Mesenchymal stem cell (in vitro differentiated cells and primary cell): ENCODE measurements around the gene AGPS.
"Not testable (repeated sequence)": the region's sequence is repeated elsewhere in the genome, so short reads cannot be mapped to it uniquely, and the experiment has no call there.

Experiments used
- DNase-seq: peaks from one replicate; pipeline ENCODE4 v3.0.0-alpha.2; 2013
- H2AFZ ChIP-seq: one replicate; pipeline ENCODE4 v1.6.1; 2013; ENCODE audit warnings: low read depth, mild to moderate bottlenecking, control low read depth, inconsistent platforms, low read length, moderate library complexity
- H2AK5ac ChIP-seq: 2 replicates; pipeline ENCODE4 v1.6.1; 2013; ENCODE audit warnings: low read length, moderate library complexity, mild to moderate bottlenecking, inconsistent platforms; ENCODE audit not compliant: severe bottlenecking
- H2BK120ac ChIP-seq: one replicate; pipeline ENCODE4 v1.6.1; 2013; ENCODE audit warnings: low read depth, mild to moderate bottlenecking, inconsistent platforms, low read length, moderate library complexity
- H2BK12ac ChIP-seq, 2 experiments: one replicate each; pipeline ENCODE4 v1.6.1; 2013; ENCODE audit warnings: inconsistent platforms in 2 of 2, low read length in 2 of 2, mild to moderate bottlenecking in 2 of 2, moderate library complexity in 2 of 2, control low read depth in 1 of 2
- H2BK15ac ChIP-seq: one replicate; pipeline ENCODE4 v1.6.1; 2013; ENCODE audit warnings: mild to moderate bottlenecking, low read depth, inconsistent platforms; ENCODE audit not compliant: poor library complexity, severe bottlenecking
- H2BK5ac ChIP-seq: 2 replicates; pipeline ENCODE4 v1.6.1; 2013; ENCODE audit warnings: low read depth, mild to moderate bottlenecking, low read length, control low read depth, inconsistent platforms; ENCODE audit not compliant: poor library complexity, severe bottlenecking
- H3K14ac ChIP-seq, 2 experiments: one replicate each; pipeline ENCODE4 v1.6.1; 2013; ENCODE audit warnings: inconsistent platforms in 2 of 2, low read length in 2 of 2, control low read depth in 1 of 2, mild to moderate bottlenecking in 1 of 2, moderate library complexity in 1 of 2
- H3K18ac ChIP-seq, 2 experiments: one replicate each; pipeline ENCODE4 v1.6.1; 2013; ENCODE audit warnings: inconsistent platforms in 2 of 2, low read length in 2 of 2, control low read depth in 1 of 2, low read depth in 1 of 2, mild to moderate bottlenecking in 1 of 2
- H3K23ac ChIP-seq, 2 experiments: one replicate each; pipeline ENCODE4 v1.6.1; 2013; ENCODE audit warnings: inconsistent platforms in 2 of 2, low read length in 2 of 2, mild to moderate bottlenecking in 2 of 2, moderate library complexity in 2 of 2, control low read depth in 1 of 2
- H3K27ac ChIP-seq: 2 replicates; pipeline ENCODE4 v1.5.1; 2013; ENCODE audit warnings: mild to moderate bottlenecking, moderate library complexity, low read length, control low read depth, inconsistent platforms; ENCODE audit not compliant: poor library complexity, severe bottlenecking
- H3K27me3 ChIP-seq, 2 experiments: 2 replicates each; pipeline versions ENCODE4 v1.6.1 to v1.7.0; 2013; ENCODE audit warnings: low read length in 2 of 2, mild to moderate bottlenecking in 2 of 2, moderate library complexity in 2 of 2, control low read depth in 1 of 2, inconsistent platforms in 1 of 2; ENCODE audit not compliant: control insufficient read depth in 1 of 2, insufficient read depth in 1 of 2
- H3K36me3 ChIP-seq, 2 experiments: 2 replicates each; pipeline versions ENCODE4 v1.6.1 to v1.7.0; 2013; ENCODE audit warnings: low read length in 2 of 2, control low read depth in 1 of 2, inconsistent platforms in 1 of 2, low read depth in 1 of 2, mild to moderate bottlenecking in 1 of 2; ENCODE audit not compliant: insufficient read depth in 2 of 2, control insufficient read depth in 1 of 2
- H3K4ac ChIP-seq, 2 experiments: one replicate each; pipeline ENCODE4 v1.6.1; 2013; ENCODE audit warnings: inconsistent platforms in 2 of 2, low read length in 2 of 2, mild to moderate bottlenecking in 2 of 2, moderate library complexity in 2 of 2, control low read depth in 1 of 2, low read depth in 1 of 2
- H3K4me1 ChIP-seq: 2 replicates; pipeline ENCODE4 v1.6.1; 2013; ENCODE audit warnings: low read depth, low read length, control low read depth; ENCODE audit not compliant: control insufficient read depth, insufficient read depth
- H3K4me2 ChIP-seq: 2 replicates; pipeline ENCODE4 v1.6.1; 2013; ENCODE audit warnings: low read length, mild to moderate bottlenecking, inconsistent platforms; ENCODE audit not compliant: poor library complexity, severe bottlenecking
- H3K4me3 ChIP-seq, 2 experiments: 2 replicates each; pipeline versions ENCODE4 v1.5.1 to v1.7.0; 2013; ENCODE audit warnings: low read length in 2 of 2, mild to moderate bottlenecking in 2 of 2, control low read depth in 1 of 2, low read depth in 1 of 2; ENCODE audit not compliant: insufficient read depth in 1 of 2
- H3K79me1 ChIP-seq: replicated peaks from 2 replicates; pipeline ENCODE4 v1.6.1; 2013; ENCODE audit warnings: mild to moderate bottlenecking, control low read depth, low read length, inconsistent platforms; ENCODE audit not compliant: poor library complexity, severe bottlenecking
- H3K9ac ChIP-seq: 2 replicates; pipeline ENCODE4 v1.7.0; 2013; ENCODE audit warnings: mild to moderate bottlenecking, low read length, moderate library complexity
- H3K9me3 ChIP-seq: 2 replicates; pipeline ENCODE4 v1.7.0; 2013; ENCODE audit warnings: mild to moderate bottlenecking, low read length; ENCODE audit not compliant: control insufficient read depth
- H4K8ac ChIP-seq: one replicate; pipeline ENCODE4 v1.6.1; 2013; ENCODE audit warnings: inconsistent platforms, mild to moderate bottlenecking, low read length, moderate library complexity
- H4K91ac ChIP-seq: one replicate; pipeline ENCODE4 v1.6.1; 2013; ENCODE audit warnings: mild to moderate bottlenecking, low read length, inconsistent platforms
- WGBS: methylation state at CpG from one replicate; pipeline ENCODE4 v1.1.7; 2013; ENCODE audit warnings: mixed read lengths; 5-methylcytosine and 5-hydroxymethylcytosine counted together

Gene AGPS

DNA sequence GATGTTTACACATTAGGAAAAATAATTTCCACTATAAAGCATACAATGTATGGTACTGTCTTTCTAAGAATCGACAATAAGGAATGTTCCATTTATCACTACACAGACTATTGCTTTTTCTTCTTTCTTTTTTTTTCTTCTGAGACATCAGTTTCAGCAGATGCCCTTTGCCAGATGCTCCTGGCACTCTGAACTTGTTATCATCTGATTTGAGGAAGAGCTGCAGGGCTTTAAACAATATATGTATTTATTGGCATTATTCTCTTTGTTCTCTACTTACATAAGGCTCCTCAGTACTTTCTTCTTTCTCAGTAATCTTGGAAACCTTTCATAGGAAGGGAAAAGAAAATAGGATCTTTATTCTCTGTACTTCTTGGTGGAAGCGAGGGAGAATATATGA is 45.0 kb upstream of the AGPS start:
- Histone ChIP-seq H3K18ac (no peak overlapping the region), H3K9me3 (no peaks in the 10 kb centered on the region), H2BK120ac (no peak overlapping the region), H2BK12ac (no peak overlapping the region), H2BK15ac (no peak overlapping the region), H2BK5ac (no peak overlapping the region), H3K27me3 (no peaks in the 10 kb centered on the region), H3K79me1 (peaks cover 2% of the 10 kb centered on the region), H3K4me1 (peaks cover 6% of the 10 kb centered on the region), H3K4ac (no peak overlapping the region), H2AFZ (no peak overlapping the region), H4K8ac (no peak overlapping the region), H3K36me3 (no peaks in the 10 kb centered on the region), H4K91ac (no peak overlapping the region), H3K4me3 (no peak overlapping the region), H2AK5ac (no peak overlapping the region), H3K4me2 (no peak overlapping the region), H3K9ac (no peak overlapping the region), H3K14ac (no peak overlapping the region), H3K27ac (no peak overlapping the region), H3K23ac (no peak overlapping the region)
- DNase-seq = no peak
- 93% methylated on average over 1 of the region's 2 CpGs for WGBS

DNA sequence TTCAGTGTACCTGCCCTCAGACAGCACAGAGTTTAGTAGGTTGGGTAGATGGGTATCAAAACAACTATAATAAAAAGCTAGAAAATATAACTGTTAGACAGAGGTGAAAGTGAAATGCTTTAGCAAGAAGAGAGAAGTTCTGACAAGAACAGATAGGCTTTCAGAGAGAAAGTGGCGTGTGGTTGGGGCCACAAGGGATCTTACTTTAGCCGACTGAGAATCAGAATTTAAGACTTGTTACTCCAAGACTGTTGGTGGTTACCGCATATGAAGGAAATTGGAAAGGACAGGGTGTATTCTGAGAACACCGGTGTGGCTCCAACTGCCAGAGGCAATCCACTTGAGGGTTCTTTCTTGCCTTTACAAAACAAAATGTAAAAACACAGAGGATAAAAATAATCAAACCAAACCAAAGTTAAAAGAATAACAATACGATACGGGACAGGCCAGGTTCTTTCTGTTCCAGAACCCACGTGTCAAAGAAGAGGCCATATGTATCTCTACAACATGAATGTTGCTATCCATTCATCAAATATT is 44.4 kb upstream of the AGPS start:
- Histone ChIP-seq H2AK5ac (no peak overlapping the region), H3K79me1 (no peaks in the 10 kb centered on the region), H2BK15ac (no peak overlapping the region), H4K91ac (no peak overlapping the region), H2BK5ac (no peak overlapping the region), H3K14ac (no peak overlapping the region), H3K4me1 (peaks cover 6% of the 10 kb centered on the region), H3K4me2 (no peak overlapping the region), H3K36me3 (no peaks in the 10 kb centered on the region), H3K9ac (no peak overlapping the region), H3K18ac (no peak overlapping the region), H2BK120ac (no peak overlapping the region), H3K27ac (no peak overlapping the region), H3K4ac (no peak overlapping the region), H2BK12ac (no peak overlapping the region), H3K4me3 (no peak overlapping the region), H3K27me3 (no peaks in the 10 kb centered on the region), H2AFZ (no peak overlapping the region), H3K9me3 (no peaks in the 10 kb centered on the region), H3K23ac (no peak overlapping the region), H4K8ac (no peak overlapping the region)
- 97% methylated on average over 3 of the region's 7 CpGs for WGBS
- no peak for DNase-seq

DNA sequence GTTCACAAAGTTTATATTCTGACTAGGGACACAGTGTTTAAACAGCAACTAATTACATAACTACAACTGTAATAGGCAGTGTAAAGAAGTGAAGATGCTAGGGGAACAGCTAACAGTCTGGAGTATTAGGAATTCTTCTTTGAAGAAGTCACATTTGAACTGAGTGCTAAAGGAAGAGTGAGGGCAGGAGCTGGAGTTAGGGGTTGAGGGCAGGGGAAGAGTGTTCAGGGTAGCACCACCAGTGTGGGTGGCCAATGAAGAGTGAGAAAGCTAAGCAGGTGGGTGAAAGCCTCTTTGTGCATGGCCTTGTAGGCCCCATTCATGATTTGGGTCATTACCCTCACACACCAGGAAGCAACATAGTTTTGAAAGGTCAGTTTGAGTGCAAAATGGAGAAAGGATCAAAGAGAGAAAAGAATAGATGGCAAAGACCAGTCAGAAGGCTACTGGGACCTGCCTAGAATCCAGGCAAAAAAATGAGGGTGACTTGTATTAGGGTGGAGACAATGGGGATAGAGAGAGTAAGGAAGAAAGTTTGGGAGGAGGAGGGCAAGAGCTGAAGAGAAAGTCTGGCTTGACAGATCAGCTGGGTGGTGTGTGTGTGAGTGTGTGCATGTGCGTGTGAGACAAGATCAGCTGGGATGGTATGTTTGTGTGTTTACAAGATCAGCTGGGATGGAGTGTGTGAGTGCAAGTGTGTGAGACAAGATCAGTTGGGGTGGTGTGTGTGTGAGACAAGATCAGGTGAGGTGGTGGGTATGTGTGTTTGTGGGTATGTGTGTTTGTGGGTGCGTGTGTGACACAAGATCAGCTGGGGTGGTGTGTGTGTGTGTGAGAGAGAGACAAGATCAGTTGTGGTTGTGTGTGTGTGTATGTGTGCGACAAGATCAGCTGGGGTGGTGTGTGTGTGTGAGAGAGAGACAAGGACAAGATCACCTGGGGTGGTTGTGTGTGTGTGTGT is 43.6 kb upstream of the AGPS start:
- Histone ChIP-seq H3K9me3 (no peaks in the 10 kb centered on the region), H3K27ac (no peak overlapping the region), H2BK15ac (no peak overlapping the region), H3K36me3 (no peaks in the 10 kb centered on the region), H3K79me1 (no peaks in the 10 kb centered on the region), H4K8ac (no peak overlapping the region), H3K23ac (no peak overlapping the region), H3K4me1 (peaks cover 6% of the 10 kb centered on the region), H3K4me2 (no peak overlapping the region), H2BK120ac (no peak overlapping the region), H2AK5ac (no peak overlapping the region), H2AFZ (no peak overlapping the region), H3K14ac (peak overlapping the region in 1 of 2 experiments; percentile 13), H2BK12ac (peak overlapping the region in 1 of 2 experiments; percentile 18), H3K4me3 (no peak overlapping the region), H4K91ac (peak overlapping the region; percentile 64), H2BK5ac (no peak overlapping the region), H3K27me3 (no peaks in the 10 kb centered on the region), H3K18ac (peak overlapping the region in 1 of 2 experiments; percentile 38), H3K4ac (no peak overlapping the region), H3K9ac (no peak overlapping the region)
- WGBS = 99% methylated on average over 3 of the region's 3 CpGs
- no peak for DNase-seq

DNA sequence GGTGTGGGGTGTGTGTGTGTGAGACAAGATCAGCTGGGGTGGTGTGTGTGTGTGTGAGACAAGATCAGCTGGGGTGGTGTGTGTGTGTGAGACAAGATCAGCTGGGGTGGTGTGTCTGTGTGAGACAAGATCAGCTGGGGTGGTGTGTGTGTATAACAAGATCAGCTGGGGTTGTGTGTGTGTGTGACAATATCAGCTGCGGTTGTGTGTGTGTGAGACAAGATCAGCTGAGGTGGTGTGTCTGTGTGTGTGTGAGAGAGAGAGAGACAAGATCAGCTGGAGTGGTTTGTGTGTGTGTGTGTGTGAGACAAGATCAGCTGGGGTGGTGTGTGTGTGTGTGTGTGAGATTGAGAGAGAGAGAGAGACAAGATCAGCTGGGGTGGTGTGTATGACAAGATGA is 41.9 kb upstream of the AGPS start:
- H3K9ac ChIP-seq, H3K4me3 ChIP-seq, H2AK5ac ChIP-seq, H2BK120ac ChIP-seq, H3K79me1 ChIP-seq, H3K4me2 ChIP-seq, H3K4me1 ChIP-seq, H4K91ac ChIP-seq, H4K8ac ChIP-seq, DNase-seq, H3K36me3 ChIP-seq, H2AFZ ChIP-seq, H3K9me3 ChIP-seq, H3K27ac ChIP-seq, H2BK15ac ChIP-seq, H3K4ac ChIP-seq, H3K23ac ChIP-seq, H3K27me3 ChIP-seq, H3K14ac ChIP-seq, H2BK5ac ChIP-seq: not testable (repeated sequence)
- H2BK12ac ChIP-seq = peak overlapping the region in 1 of 2 experiments; percentile 18
- H3K18ac ChIP-seq = peak overlapping the region in 1 of 2 experiments; percentile 52
- WGBS = 100% methylated on average over 1 of the region's 1 CpG
